ENCODE results near the gene PDLIM4.

The PDLIM4 gene

DNA sequence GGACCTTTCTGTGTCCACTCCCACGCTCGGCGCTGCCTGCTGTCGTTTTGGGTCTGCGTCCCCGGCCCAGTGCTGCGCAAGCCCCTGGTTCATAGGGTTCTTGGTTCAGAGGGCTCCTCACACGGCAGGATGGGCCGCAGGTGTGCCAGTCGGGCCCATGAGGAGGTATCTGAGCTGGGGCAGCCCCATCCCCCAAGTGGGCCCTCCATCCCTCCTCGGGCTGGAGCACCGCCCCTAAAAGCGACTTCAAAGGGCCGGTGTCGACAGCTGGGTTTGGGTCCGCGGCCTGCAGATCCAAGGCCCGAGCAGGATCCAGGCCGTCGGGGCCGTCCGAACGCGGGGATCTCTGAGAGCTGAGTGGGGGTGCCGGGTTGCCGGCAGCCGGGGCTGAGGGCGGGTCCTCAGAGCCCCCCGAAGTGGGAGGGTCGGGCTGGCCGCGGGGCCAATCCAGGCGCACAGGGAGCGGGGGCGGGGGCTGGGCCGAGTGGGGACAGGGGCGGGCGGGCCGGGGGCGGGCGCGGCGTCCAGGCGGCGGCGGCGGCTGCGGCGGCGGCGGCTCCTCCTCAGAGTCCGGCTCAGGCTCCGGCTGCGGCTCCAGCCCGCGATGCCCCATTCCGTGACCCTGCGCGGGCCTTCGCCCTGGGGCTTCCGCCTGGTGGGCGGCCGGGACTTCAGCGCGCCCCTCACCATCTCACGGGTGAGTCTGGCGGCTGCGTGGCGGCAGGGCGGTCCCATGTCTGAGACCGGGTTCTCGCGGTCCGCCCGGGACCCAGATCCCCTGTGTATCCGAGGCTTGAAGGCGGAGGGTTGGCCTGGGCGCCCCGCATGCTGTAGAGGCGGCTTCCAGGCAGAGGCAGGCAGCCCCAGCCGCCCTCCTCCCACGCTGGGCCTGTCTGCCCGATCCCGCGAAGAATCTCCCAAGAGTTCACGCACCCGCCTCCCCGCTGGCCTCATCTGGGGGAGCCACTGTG lies at the start of gene PDLIM4:
Gene PDLIM4 (plus strand): TSS at position 566 of the 971 bp plus-strand sequence. CDS start 39 bp downstream, at position 605.
- DNase-seq (ENCODE audit: low spot score): no peak

DNA sequence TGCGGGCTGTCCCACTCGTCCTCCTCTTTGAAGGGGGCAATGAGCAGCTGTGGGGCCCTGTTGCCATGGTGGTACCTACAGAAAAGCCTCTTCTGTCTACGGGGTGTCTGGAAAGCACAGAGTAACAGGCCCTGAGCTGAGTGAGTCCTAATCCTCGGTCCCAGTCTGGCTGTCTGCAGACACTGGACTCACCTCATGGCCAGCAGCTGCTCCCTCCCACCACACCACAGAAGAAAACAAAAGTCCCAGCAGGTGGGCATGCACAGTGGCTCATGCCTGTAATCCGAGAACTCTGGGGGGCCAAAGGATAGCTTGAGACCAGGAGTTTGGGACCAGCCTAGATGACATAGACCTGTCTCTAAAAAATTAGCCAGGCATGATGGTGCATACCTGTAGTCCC lies 49.7 kb upstream of the PDLIM4 start:
- DNase-seq (ENCODE audit: low spot score): no peak

DNA sequence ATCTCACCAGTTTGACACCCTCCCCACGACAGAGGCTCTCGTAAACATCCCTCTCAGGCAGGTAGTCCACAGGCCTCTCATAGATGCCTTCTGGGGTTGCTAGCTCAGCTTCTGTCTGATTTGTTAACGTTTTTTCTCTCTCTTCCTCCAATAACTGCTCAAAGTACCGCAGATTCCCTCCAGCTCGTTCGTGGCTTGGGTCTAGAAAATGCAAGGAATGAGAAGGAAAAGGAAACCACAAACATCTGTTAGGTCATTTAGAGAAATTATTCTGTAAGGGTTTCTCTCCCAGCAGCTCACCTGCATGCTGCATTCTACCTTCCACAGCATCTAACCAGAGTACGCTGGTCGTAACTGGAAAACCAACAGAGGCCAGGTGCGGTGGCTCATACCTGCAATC lies 48.4 kb upstream of the PDLIM4 start:
- no peak for DNase-seq (ENCODE audit: low spot score)

- DNase-seq (ENCODE audit: low spot score): no peak
These were observed 47.5 kb upstream of the PDLIM4 start for GRCh38 chr5:132209901-132210545.

DNA sequence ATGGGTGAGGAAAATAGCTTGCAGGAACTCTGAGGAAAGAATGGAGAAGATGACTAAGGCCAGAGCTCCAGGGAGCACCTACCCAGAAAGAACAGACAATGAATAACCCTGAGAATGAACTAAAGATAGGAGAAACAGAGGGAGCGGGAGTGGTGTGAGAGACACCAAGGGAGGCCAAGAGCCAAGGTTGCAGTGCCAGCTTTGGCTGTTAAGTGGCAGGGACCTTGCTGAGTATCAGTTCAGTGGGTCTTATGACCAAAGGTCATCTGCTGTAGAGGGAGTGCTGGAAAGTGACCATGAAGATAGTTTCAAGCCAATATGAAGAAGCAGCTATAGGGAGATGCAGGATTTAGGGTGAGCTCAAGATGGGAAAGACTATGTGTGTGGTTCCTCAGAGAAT lies 46.6 kb upstream of the PDLIM4 start:
- no peak for DNase-seq (ENCODE audit: low spot score)

GRCh38 chr5:132211787-132212186 lies 45.7 kb upstream of the PDLIM4 start:
- DNase-seq (ENCODE audit: low spot score): no peak

- DNase-seq (ENCODE audit: low spot score): no peak
These were observed 43.8 kb upstream of the PDLIM4 start for GRCh38 chr5:132213666-132214065.

DNA sequence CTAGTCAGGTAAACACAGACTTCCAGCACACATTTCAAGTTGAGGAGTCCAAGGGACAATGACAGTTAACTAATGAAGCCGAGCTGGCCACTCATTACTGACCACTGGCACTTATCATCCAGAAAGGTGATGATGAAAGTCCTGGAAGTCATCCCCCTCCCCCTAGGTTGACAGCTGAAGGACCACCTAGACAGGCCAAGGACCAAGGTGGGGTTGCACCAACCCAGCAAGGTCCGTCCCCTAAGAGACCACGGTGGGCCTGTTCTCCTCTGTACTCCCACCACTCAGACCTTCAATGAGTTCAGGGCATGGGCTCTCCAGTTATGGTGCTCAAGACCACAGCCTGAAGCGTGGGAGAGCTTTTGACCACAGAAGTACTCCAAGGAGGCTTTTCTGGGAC lies 43.0 kb upstream of the PDLIM4 start:
- no peak for DNase-seq (ENCODE audit: low spot score)

- no peak for DNase-seq (ENCODE audit: low spot score)
These were observed 42.2 kb upstream of the PDLIM4 start for GRCh38 chr5:132215329-132215728.

GRCh38 chr5:132218321-132218720 lies 39.2 kb upstream of the PDLIM4 start:
- DNase-seq (ENCODE audit: low spot score): no peak

- DNase-seq (ENCODE audit: low spot score): no peak
These were observed 38.1 kb upstream of the PDLIM4 start for GRCh38 chr5:132219289-132219970.

- no peak for DNase-seq (ENCODE audit: low spot score)
These were observed 37.5 kb upstream of the PDLIM4 start for GRCh38 chr5:132219981-132220380.

- DNase-seq (ENCODE audit: low spot score): no peak
These were observed 37.0 kb upstream of the PDLIM4 start for GRCh38 chr5:132220491-132220890.

DNA sequence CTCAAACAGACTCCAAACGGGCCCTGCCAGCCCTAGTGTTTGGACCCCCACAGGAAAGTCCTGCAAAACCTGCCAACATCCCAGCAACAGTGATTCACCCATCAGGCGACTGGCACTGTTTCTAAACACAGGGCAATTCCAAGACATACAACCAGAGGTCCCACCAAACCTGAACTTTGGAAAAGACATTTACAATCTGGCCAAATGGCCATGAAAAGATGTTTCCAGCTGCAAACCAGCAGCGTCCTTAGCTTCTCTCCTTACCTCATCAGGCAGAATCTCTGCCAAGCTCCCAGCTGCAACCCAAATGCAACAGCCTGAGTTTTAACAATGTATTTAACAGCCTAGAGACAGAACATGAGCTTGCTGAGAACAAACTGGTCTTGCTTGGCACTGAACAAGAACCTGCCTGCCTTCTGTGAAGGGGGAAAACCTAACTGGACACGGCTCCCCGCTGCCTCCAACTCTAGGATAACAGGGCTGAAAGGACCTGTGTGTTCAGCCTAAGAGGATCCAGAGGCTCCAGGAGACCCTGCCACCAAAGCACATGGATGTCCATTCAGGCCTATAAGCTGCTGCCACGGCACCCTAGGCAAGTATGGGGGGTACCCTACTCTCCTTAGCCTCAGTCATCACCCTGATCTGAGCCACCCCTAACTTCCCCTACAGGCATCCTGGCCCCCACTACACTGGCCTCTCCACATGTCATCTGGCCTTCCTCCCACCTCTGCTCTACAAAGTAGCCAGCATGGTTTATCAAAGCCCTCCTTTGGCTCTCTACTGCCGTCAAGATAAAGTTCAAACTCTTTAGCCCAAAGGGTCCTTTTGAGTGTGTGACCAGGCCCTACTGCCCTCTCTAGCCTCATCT lies 35.5 kb upstream of the PDLIM4 start:
- DNase-seq (ENCODE audit: low spot score): no peak

GRCh38 chr5:132222649-132223038 lies 34.9 kb upstream of the PDLIM4 start:
- DNase-seq (ENCODE audit: low spot score): no peak

GRCh38 chr5:132223861-132224260 lies 33.6 kb upstream of the PDLIM4 start:
- no peak for DNase-seq (ENCODE audit: low spot score)

DNA sequence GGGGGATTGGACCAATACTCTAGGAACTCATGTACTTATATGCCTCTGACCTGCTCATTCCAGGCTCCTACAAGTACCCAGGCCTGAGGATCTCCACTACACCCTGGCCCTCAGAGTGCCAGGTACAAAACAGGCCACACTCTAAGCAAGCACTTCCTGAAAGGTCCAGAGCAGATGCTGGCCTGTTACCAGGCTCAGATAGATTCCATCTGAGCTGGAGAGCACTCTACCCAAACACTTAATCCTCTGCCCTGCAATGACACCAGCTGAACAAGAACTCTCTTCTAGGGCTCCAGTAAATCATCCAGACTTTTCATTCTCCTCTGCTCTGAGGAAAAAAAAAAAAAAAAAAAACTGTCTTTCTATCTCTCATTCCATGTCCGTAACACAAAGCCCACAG lies 32.8 kb upstream of the PDLIM4 start:
- no peak for DNase-seq (ENCODE audit: low spot score)

DNA sequence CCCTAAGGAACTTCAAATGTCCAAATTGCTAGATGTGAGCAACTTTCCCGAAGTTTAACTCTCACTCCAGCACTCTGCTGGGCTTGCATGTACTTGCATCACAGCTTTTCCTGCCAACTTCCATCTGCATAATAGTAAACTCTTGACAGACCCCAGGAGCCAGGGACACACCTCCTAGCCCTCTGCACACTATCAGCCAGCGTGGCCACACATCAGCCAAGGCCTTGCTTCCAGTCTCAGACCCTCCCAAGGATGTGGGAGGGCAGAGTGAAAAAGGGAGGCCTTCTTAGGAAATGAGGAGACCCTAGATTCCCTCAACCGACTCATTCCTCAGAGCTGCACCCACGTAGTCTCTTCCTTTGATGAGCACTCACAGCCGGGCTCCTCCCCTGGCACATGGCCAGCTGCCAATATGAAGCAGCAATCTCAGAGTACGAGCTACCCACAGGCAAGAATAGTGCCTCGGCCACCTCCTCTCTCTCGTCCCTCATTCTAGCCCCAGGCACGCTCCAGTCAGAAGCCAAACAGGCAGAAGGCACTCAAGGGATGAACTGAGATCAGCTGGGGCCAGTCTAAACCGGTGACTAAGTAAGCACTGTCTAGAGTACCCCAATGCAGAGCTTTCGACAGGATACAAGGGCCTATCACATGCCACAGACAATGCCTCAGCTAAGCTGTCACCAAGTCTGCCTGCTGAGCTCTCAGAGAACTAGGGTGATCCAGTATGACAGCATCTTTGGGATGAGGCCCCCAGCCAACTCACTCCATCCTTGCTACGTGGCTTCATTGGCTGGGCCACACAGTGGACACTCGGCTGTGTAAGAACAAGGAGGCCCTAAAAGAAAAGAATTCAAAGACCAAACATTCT lies 32.1 kb upstream of the PDLIM4 start:
- no peak for DNase-seq (ENCODE audit: low spot score)

GRCh38 chr5:132226516-132227234 lies 30.8 kb upstream of the PDLIM4 start:
- no peak for DNase-seq (ENCODE audit: low spot score)

DNA sequence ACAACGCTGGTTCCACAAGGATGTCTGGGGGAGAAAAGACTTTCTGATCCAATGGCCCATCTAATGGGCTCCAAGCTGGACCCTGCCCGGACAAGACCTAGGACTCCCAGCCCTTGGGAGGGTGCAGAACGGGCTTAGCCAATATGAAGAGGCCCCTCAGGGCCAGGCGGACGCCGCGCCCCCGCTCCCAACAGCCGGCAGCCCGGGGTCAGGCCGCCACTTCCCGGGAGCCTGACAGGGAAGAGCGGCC lies 30.3 kb upstream of the PDLIM4 start:
- DNase-seq (ENCODE audit: low spot score): no peak
